ENCODE data around the gene CLEC9A. TPM values are rescaled to one million over a fixed set of nuclear protein-coding genes. Genes with fewer than 3 reads are reported as not detected.

CLEC9A gene
- total and polyA plus RNA-seq, 2 of the 8 experiments (the other 6 are each of a cell fraction or from before 2014, with no cell fraction given): not detected

- Histone ChIP-seq H3K79me1 (ENCODE audit: low read depth, low read length) (no peaks in the 10 kb centered on the region), H2BK15ac (ENCODE audit: low read length) (no peak overlapping the region), H3K23me2 (ENCODE audit: low read depth, low read length) (no peaks in the 10 kb centered on the region), H4K5ac (ENCODE audit: insufficient read length, low read depth, low read length) (no peak overlapping the region), H3K18ac (ENCODE audit: extremely low read depth, low read length) (no peak overlapping the region), H2AFZ (ENCODE audit: low read length) (no peak overlapping the region), H3K4me1 (replicated peaks in 1 of 4; ENCODE audit: control insufficient read depth in 3 of 4, insufficient read depth in 4 of 4, low read length in 3 of 4) (0 out of 7 replicates have a peak, but pooled peaks cover 0 to 2% (median 0%) of the 10 kb centered on the region in 4 experiments), H4K91ac (replicated peaks; ENCODE audit: insufficient read length, low read length) (no peak overlapping the region), H4K8ac (ENCODE audit: extremely low read depth, insufficient read depth, low read length) (no peak overlapping the region), H3K27ac (ENCODE audit: low read depth, low read length) (no peak overlapping the region), H3K79me2 (ENCODE audit: control insufficient read depth in 1 of 2, insufficient read depth in 2 of 2, low read length in 2 of 2) (no peaks in the 10 kb centered on the region), H2AK5ac (ENCODE audit: low read depth, low read length) (no peak overlapping the region), H3K36me3 (ENCODE audit: control insufficient read depth in 2 of 4, insufficient read depth in 4 of 4, low read length in 3 of 4) (no peaks in the 10 kb centered on the region), H3K56ac (replicated peaks; ENCODE audit: insufficient read length, low read depth, low read length) (no peak overlapping the region), H3K14ac (ENCODE audit: insufficient read length) (no peak overlapping the region), H3K9me3 (ENCODE audit: insufficient read depth in 2 of 2, low read depth in 1 of 2, low read length in 1 of 2) (no peaks in the 10 kb centered on the region), H3K27me3 (replicated peaks in 1 of 4; ENCODE audit: control insufficient read depth in 3 of 4, extremely low read depth in 1 of 4, insufficient read depth in 3 of 4, low read length in 3 of 4) (no peaks in the 10 kb centered on the region), H3K4me2 (ENCODE audit: insufficient read depth in 1 of 2, low read depth in 2 of 2, low read length in 2 of 2) (no peak overlapping the region), H2BK20ac (ENCODE audit: low read length) (no peak overlapping the region), H3K9ac (replicated peaks in 1 of 4; ENCODE audit: extremely low read depth in 1 of 4, low read depth in 3 of 4, low read length in 3 of 4) (no peak overlapping the region), H4K20me1 (replicated peaks in 1 of 2; ENCODE audit: control insufficient read depth in 1 of 2, insufficient read depth in 2 of 2, low read length in 2 of 2) (no peaks in the 10 kb centered on the region), H3K23ac (ENCODE audit: insufficient read length) (no peak overlapping the region), H3K4ac (replicated peaks; ENCODE audit: insufficient read length, low read depth, low read length) (no peak overlapping the region), H3K4me3 (ENCODE audit: extremely low read depth in 1 of 4, insufficient read depth in 2 of 4, low read depth in 3 of 4, low read length in 4 of 4) (no peak overlapping the region), H2BK5ac (ENCODE audit: low read depth, low read length) (no peak overlapping the region), H2BK12ac (ENCODE audit: low read depth, low read length) (no peak overlapping the region), H2BK120ac (replicated peaks; ENCODE audit: low read depth, low read length) (no peak overlapping the region)
- ChIA-PET POLR2A (ENCODE audit: partially characterized antibody) (no interaction called here), CTCF (ENCODE audit: partially characterized antibody) (interaction anchor here (1.4 kb wide), 1 partner anchor 36 kb away, joined by 3 read pairs; no protein-coding TSS in a partner anchor)
- no peak for DNase-seq (ENCODE audit: low read depth in 1 of 2, low spot score in 2 of 2)
- no peak for TF ChIP-seq GABPA (IDR thresholded peaks at IDR 0.05; ENCODE audit: borderline replicate concordance, insufficient read depth, low read length)
- TF ChIP-seq GTF2F1 (IDR thresholded peaks at IDR 0.05; ENCODE audit: borderline replicate concordance, low read depth, low read length): no peak
- no peak for TF ChIP-seq CTCF (IDR thresholded peaks at IDR 0.05; ENCODE audit: control extremely low read depth in 1 of 3, insufficient read depth in 1 of 3, low read depth in 1 of 3, low read length in 3 of 3)
- TF ChIP-seq CTBP2 (IDR thresholded peaks at IDR 0.05; ENCODE audit: borderline replicate concordance, insufficient read depth, insufficient read length, low read length): no peak
- no peak for TF ChIP-seq TBP (IDR thresholded peaks at IDR 0.05; ENCODE audit: low read depth, low read length)
- TF ChIP-seq CHD1 (IDR thresholded peaks at IDR 0.05; ENCODE audit: low read depth, low read length): no peak
- 27% methylated on average over 3 of the region's 3 CpGs; no CpG with 5 or more reads in 1 of the 2 experiments for WGBS, 2 experiments (ENCODE audit: extremely low coverage in 1 of 2, insufficient coverage in 1 of 2, insufficient read length in 1 of 2, insufficient replicate concordance in 2 of 2, low coverage in 1 of 2, low lambda C conversion rate in 2 of 2, missing lambda C conversion rate in 1 of 2)
- no peak for FAIRE-seq
Measured at GRCh38 chr12:10069976-10070375, 39.5 kb downstream of the CLEC9A start.
